ENCODE results near the gene GFRA1. TPM values are rescaled to one million over a fixed set of nuclear protein-coding genes. Genes with fewer than 3 reads are reported as not detected.

GFRA1 gene
- total RNA-seq, 2 experiments from 2014 or later, result not detected

GRCh38 chr10:116184512-116184794 is 88.6 kb downstream of the GFRA1 start:
- no peak overlapping the region for H3K27ac ChIP-seq (ENCODE audit: low read depth, low read length, poor library complexity, severe bottlenecking)
- BruUV-seq (replicated peaks), result no TSS peak
- H3K79me2 ChIP-seq (ENCODE audit: insufficient read depth, low read depth, low read length), result no peaks in the 10 kb centered on the region
- H3K9me2 ChIP-seq (ENCODE audit: insufficient read depth, low read length), result no peaks in the 10 kb centered on the region
- H3K4me3 ChIP-seq (ENCODE audit: low read depth, low read length, poor library complexity, severe bottlenecking), result no peak overlapping the region
- no peaks in the 10 kb centered on the region for H3K36me3 ChIP-seq (ENCODE audit: insufficient read depth, low read length)
- intact Hi-C loops (cut with micrococcal nuclease; ENCODE audit: unreplicated experiment), result no loop called here
- ChIA-PET CTCF (ENCODE audit: unreplicated experiment) (no interaction called here), POLR2A (interaction anchor here (0.6 kb wide), 1 partner anchor 1424 kb away, joined by 3 read pairs; no protein-coding TSS in a partner anchor)
- no peaks in the 10 kb centered on the region for H4K20me1 ChIP-seq (ENCODE audit: insufficient read depth, low read length)
- H3K9me3 ChIP-seq (ENCODE audit: low read length), result no peaks in the 10 kb centered on the region
- DNase-seq (ENCODE audit: low spot score), result no peak
- H3K4me2 ChIP-seq (ENCODE audit: low read length), result no peak overlapping the region
- no peaks in the 10 kb centered on the region for H3K4me1 ChIP-seq (ENCODE audit: insufficient read depth, low read length, poor library complexity, severe bottlenecking)
- H2AFZ ChIP-seq (ENCODE audit: low read length), result no peak overlapping the region
- no peak for TF ChIP-seq EZH2phosphoT487 (IDR thresholded peaks at IDR 0.05; ENCODE audit: borderline replicate concordance, low read depth, low read length)
- TF ChIP-seq CTCF (conservative IDR thresholded peaks at IDR 0.05; ENCODE audit: low read length), result no peak

GRCh38 chr10:116183733-116184511 is 89.1 kb downstream of the GFRA1 start:
- Histone ChIP-seq H3K9me3 (ENCODE audit: low read length) (no peaks in the 10 kb centered on the region), H2AFZ (ENCODE audit: low read length) (no peak overlapping the region), H3K4me2 (ENCODE audit: low read length) (no peak overlapping the region), H3K79me2 (ENCODE audit: insufficient read depth, low read depth, low read length) (no peaks in the 10 kb centered on the region), H3K36me3 (ENCODE audit: insufficient read depth, low read length) (no peaks in the 10 kb centered on the region), H4K20me1 (ENCODE audit: insufficient read depth, low read length) (no peaks in the 10 kb centered on the region), H3K9me2 (ENCODE audit: insufficient read depth, low read length) (no peaks in the 10 kb centered on the region), H3K4me3 (ENCODE audit: low read depth, low read length, poor library complexity, severe bottlenecking) (no peak overlapping the region), H3K27ac (ENCODE audit: low read depth, low read length, poor library complexity, severe bottlenecking) (no peak overlapping the region), H3K4me1 (ENCODE audit: insufficient read depth, low read length, poor library complexity, severe bottlenecking) (no peaks in the 10 kb centered on the region)
- DNase-seq (ENCODE audit: low spot score), result no peak
- CTCF ChIA-PET (ENCODE audit: unreplicated experiment), result no interaction called here
- POLR2A ChIA-PET, result no interaction called here
- BruUV-seq (replicated peaks), result no TSS peak
- no peak for TF ChIP-seq CTCF (conservative IDR thresholded peaks at IDR 0.05; ENCODE audit: low read length)
- TF ChIP-seq EZH2phosphoT487 (IDR thresholded peaks at IDR 0.05; ENCODE audit: borderline replicate concordance, low read depth, low read length), result no peak
- intact Hi-C loops (cut with micrococcal nuclease; ENCODE audit: unreplicated experiment), result no loop called here

- no peak for TF ChIP-seq CTCF (conservative IDR thresholded peaks at IDR 0.05; ENCODE audit: low read length)
- Histone ChIP-seq H3K9me3 (ENCODE audit: low read length) (no peaks in the 10 kb centered on the region), H2AFZ (ENCODE audit: low read length) (no peak overlapping the region), H3K4me1 (ENCODE audit: insufficient read depth, low read length, poor library complexity, severe bottlenecking) (no peaks in the 10 kb centered on the region), H3K4me3 (ENCODE audit: low read depth, low read length, poor library complexity, severe bottlenecking) (no peak overlapping the region), H3K36me3 (ENCODE audit: insufficient read depth, low read length) (no peaks in the 10 kb centered on the region), H3K79me2 (ENCODE audit: insufficient read depth, low read depth, low read length) (no peaks in the 10 kb centered on the region), H3K9me2 (ENCODE audit: insufficient read depth, low read length) (no peaks in the 10 kb centered on the region), H3K4me2 (ENCODE audit: low read length) (no peak overlapping the region), H3K27ac (ENCODE audit: low read depth, low read length, poor library complexity, severe bottlenecking) (no peak overlapping the region), H4K20me1 (ENCODE audit: insufficient read depth, low read length) (no peaks in the 10 kb centered on the region)
- intact Hi-C loops (cut with micrococcal nuclease; ENCODE audit: unreplicated experiment), result no loop called here
- POLR2A ChIA-PET, result no interaction called here
- DNase-seq (ENCODE audit: low spot score), result no peak
- no TSS peak for BruUV-seq (replicated peaks)
- CTCF ChIA-PET (ENCODE audit: unreplicated experiment), result no interaction called here
These were observed 90.6 kb downstream of the GFRA1 start for GRCh38 chr10:116182426-116182825.
